ENCODE data around the gene SPEM2. TPM values are rescaled to one million over a fixed set of nuclear protein-coding genes. Genes with fewer than 3 reads are reported as not detected.

The SPEM2 gene
- total RNA-seq, 4 donors from 2014 or later, result not detected

DNA sequence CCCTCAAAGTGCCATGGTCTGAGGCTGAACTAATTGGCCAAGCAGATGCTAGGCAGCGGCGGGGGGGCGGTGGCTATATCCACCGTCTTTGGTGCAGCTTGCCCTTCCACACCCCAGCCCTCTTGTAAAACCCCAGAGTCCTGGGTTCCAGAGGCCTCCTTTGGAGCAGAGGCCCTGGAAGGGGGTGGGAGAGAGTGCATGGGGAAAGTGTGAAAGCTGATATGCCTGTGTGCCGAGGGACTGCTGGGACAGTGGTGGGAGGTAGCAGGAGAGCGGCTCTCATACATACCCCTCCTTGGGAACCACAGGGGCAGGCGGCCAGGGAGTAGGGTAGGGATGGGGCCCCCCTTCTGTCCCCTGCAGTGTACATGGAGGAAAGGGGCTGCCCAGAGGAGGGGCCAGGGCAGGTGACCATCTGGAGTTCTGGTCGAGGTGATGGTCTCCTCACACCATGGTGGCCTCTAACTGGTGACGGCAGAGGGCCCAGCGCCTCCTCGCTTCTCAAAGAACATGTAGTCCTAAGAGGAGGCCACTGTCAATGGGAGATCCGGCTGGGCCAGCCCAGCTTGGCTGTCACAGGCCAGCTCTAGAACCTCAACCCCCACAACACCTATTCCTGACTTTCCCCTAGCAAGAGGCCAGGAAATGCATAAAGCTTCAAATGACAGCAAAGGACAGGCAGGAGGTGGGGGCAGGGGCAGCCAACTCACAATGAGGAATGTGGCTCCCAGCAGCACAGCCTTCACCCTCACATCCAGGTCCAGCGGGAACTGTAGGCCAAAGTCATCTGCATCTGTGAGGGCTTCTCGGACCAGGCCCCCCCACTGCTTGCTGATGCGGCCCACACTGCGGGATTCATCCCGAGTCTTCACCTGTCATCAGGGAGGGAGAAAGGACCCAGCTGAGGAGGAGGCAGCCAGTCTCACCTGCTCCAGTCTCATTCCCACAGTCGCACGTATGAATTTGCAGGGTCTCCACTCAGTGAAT is 35.2 kb upstream of the SPEM2 start:
- Histone ChIP-seq H3K27ac (no peak overlapping the region), H3K4me3 (no peak overlapping the region), H3K27me3 (no peaks in the 10 kb centered on the region), H3K9me3 (no peaks in the 10 kb centered on the region), H3K36me3 (no peaks in the 10 kb centered on the region), H3K4me1 (peaks cover 0 to 10% of the 10 kb centered on the region in 2 donors)
- DNase-seq, result no peak
- intact Hi-C loops (cut with DNase I; ENCODE audit: low total_unique reads), result no loop called here
- TF ChIP-seq POLR2A (IDR thresholded peaks at IDR 0.05) (no peak), CTCF (IDR thresholded peaks at IDR 0.05) (no peak)

- no peaks in the 10 kb centered on the region for H3K9me3 ChIP-seq
- TF ChIP-seq CTCF (IDR thresholded peaks at IDR 0.05), result no peak
- no peak for TF ChIP-seq POLR2A (IDR thresholded peaks at IDR 0.05)
- H3K4me1 ChIP-seq, result peaks cover 0 to 10% of the 10 kb centered on the region in 2 donors
- H3K27ac ChIP-seq, result no peak overlapping the region
- no peaks in the 10 kb centered on the region for H3K36me3 ChIP-seq
- H3K27me3 ChIP-seq, result no peaks in the 10 kb centered on the region
- intact Hi-C loops (cut with DNase I; ENCODE audit: low total_unique reads), result no loop called here
- H3K4me3 ChIP-seq, result no peak overlapping the region
- DNase-seq, result no peak
Observed at GRCh38 chr17:7391307-7391706, 34.1 kb upstream of the SPEM2 start.

- Histone ChIP-seq H3K36me3 (no peaks in the 10 kb centered on the region), H3K27me3 (no peaks in the 10 kb centered on the region), H3K9me3 (no peaks in the 10 kb centered on the region), H3K4me3 (peak overlapping the region; percentile 67 to 89), H3K27ac (peak overlapping the region; percentile 79 to 93), H3K4me1 (peaks cover 0 to 10% of the 10 kb centered on the region in 2 donors)
- intact Hi-C loops (cut with DNase I; ENCODE audit: low total_unique reads), result no loop called here
- no peak for DNase-seq
- TF ChIP-seq POLR2A (IDR thresholded peaks at IDR 0.05), result no peak
- TF ChIP-seq CTCF (IDR thresholded peaks at IDR 0.05), result no peak
Observed at GRCh38 chr17:7392696-7393612, 32.5 kb upstream of the SPEM2 start.

DNA sequence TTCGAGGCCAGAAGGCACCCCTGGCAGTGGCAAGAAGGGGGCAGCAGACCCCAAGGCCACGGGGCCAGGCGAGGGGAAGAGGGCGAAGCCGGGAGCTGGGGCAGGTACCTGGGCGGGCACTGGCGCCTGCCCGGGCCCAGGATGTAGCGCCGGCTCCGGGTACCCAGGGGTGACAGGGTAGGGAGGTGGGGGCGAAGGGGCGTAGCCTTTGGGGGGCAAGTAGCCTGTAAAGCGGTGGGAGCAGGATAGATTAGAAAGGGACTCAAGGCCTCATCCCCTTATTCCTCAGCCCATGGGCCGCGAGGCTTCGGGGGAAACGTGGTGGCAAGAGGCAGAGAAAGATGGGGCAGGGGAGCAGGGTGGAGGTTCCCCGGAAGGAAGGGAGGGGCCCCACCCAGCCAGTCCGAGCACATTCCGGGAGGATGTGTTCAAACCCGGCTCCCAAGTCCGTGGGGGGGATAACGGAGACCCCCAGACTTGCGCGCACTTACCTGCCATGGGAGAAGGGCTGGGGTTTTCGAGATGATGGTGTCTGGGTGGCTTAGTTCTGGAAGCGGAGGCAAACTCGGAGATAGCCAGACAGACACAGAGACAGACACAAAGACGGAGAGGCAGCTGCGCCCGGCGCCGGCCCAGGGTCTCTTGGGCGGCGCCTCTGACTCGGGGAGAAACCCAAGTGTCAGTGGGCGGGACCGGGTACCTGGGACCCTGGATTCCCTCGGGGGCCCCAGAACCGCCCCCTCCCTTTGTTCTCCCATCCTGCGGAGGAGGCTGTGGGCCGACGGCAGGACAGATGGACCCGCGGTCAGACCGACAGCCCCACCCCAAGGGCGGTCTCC is 31.6 kb upstream of the SPEM2 start:
- intact Hi-C loops (cut with DNase I; ENCODE audit: low total_unique reads), result no loop called here
- no peaks in the 10 kb centered on the region for H3K27me3 ChIP-seq
- DNase-seq, result peak in 1 of 2 donors; percentile 31
- H3K4me1 ChIP-seq, result peaks cover 0 to 10% of the 10 kb centered on the region in 2 donors
- H3K9me3 ChIP-seq, result no peaks in the 10 kb centered on the region
- TF ChIP-seq POLR2A (IDR thresholded peaks at IDR 0.05) (no peak), CTCF (IDR thresholded peaks at IDR 0.05) (no peak)
- H3K27ac ChIP-seq, result peak overlapping the region; percentile 79 to 93
- H3K36me3 ChIP-seq, result no peaks in the 10 kb centered on the region
- H3K4me3 ChIP-seq, result peak overlapping the region; percentile 67 to 89
